ENCODE data around the gene GSK3B. TPM values are rescaled to one million over a fixed set of nuclear protein-coding genes. Genes with fewer than 3 reads are reported as not detected.

GSK3B gene
- total RNA-seq, 1 donor from 2014 or later: 88.6 TPM

GRCh38 chr3:119815716-119816115, 278.5 kb downstream of the GSK3B start:
- H3K27me3 ChIP-seq: no peaks in the 10 kb centered on the region
- H3K9ac ChIP-seq: no peak overlapping the region
- no peaks in the 10 kb centered on the region for H3K9me3 Mint-ChIP-seq
- TF ChIP-seq CTCF (IDR thresholded peaks at IDR 0.05) (no peak), EZH2 (IDR thresholded peaks at IDR 0.05) (no peak), EZH2phosphoT487 (IDR thresholded peaks at IDR 0.05) (no peak)
- H3K4me1 Mint-ChIP-seq: peaks cover 11% of the 10 kb centered on the region
- H3K27me3 Mint-ChIP-seq (ENCODE audit: insufficient read depth, low read depth): peaks cover 7% of the 10 kb centered on the region
- no peak overlapping the region for H3K27ac Mint-ChIP-seq
- no peak for DNase-seq (ENCODE audit: low spot score)
- H4K20me1 ChIP-seq (ENCODE audit: low read depth): no peaks in the 10 kb centered on the region
- H3K79me2 ChIP-seq (ENCODE audit: low read depth): no peaks in the 10 kb centered on the region
- no peak overlapping the region for H3K4me3 ChIP-seq
- no peaks in the 10 kb centered on the region for H3F3A ChIP-seq (ENCODE audit: low read depth)
- no peaks in the 10 kb centered on the region for H3K9me3 ChIP-seq (ENCODE audit: low read depth)
- H3K36me3 ChIP-seq: no peaks in the 10 kb centered on the region
- H3K4me2 ChIP-seq: no peak overlapping the region
- H3K4me3 Mint-ChIP-seq: no peak overlapping the region
- H3K36me3 Mint-ChIP-seq: no peaks in the 10 kb centered on the region
- no peak overlapping the region for H2AFZ ChIP-seq (replicated peaks)
- no peak overlapping the region for H3K27ac ChIP-seq
- H3K4me1 ChIP-seq: no peaks in the 10 kb centered on the region

DNA sequence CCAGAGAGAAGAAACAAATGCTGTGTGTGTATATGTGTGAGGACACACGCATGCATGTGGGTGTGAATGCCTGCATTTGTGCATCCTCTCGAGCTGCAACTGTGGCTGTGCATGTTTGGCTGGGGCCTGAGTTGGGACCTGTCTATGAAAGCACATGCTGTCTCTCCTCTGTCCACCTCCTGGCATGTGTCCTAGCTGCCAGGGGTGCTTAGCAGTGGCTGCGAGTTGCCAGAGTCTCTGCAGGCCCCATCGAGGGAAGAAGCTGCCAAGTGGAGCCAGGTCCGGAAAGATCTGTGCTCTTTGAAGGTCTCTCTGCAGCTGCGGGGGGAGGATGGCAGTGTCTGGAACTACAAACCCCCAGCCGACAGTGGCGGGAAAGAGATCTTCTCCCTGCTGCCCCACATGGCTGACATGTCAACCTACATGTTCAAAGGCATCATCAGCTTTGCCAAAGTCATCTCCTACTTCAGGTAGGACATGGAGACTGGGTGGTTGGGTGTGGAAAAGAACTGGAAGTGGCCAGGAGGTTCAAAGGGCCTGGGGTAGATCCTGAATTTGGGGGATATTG, 281.7 kb downstream of the GSK3B start:
- peaks cover 12% of the 10 kb centered on the region for H3K27me3 Mint-ChIP-seq (ENCODE audit: insufficient read depth, low read depth)
- H3K9me3 ChIP-seq (ENCODE audit: low read depth): no peaks in the 10 kb centered on the region

DNA sequence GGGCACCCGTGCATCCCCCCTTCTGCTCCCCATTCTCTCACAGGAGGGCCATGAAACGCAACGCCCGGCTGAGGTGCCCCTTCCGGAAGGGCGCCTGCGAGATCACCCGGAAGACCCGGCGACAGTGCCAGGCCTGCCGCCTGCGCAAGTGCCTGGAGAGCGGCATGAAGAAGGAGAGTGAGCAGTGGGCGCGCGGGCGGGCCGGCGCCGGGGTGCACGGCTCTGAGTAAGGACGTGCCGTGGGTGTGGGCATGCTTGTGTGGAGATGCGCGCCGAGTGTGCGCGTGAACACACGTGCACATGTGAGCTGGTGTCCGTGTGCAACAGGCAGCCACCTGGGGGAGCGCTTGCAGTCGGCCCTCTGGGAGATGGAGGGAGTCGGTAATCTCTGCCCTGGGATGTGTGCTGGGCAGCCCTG, 284.2 kb downstream of the GSK3B start:
- Histone ChIP-seq H4K20me1 (ENCODE audit: low read depth) (no peaks in the 10 kb centered on the region), H3K9ac (no peak overlapping the region), H3K4me2 (no peak overlapping the region), H3K4me1 (no peaks in the 10 kb centered on the region), H3K27ac (no peak overlapping the region), H3K27me3 (no peaks in the 10 kb centered on the region), H2AFZ (replicated peaks) (no peak overlapping the region), H3F3A (ENCODE audit: low read depth) (no peaks in the 10 kb centered on the region), H3K4me3 (no peak overlapping the region), H3K9me3 (ENCODE audit: low read depth) (no peaks in the 10 kb centered on the region), H3K36me3 (no peaks in the 10 kb centered on the region), H3K79me2 (ENCODE audit: low read depth) (no peaks in the 10 kb centered on the region)
- peaks cover 15% of the 10 kb centered on the region for H3K27me3 Mint-ChIP-seq (ENCODE audit: insufficient read depth, low read depth)
- H3K9me3 Mint-ChIP-seq: no peaks in the 10 kb centered on the region
- no peaks in the 10 kb centered on the region for H3K36me3 Mint-ChIP-seq
- no peak for DNase-seq (ENCODE audit: low spot score)
- TF ChIP-seq EZH2phosphoT487 (IDR thresholded peaks at IDR 0.05) (no peak), EZH2 (IDR thresholded peaks at IDR 0.05) (no peak), CTCF (IDR thresholded peaks at IDR 0.05) (no peak)
- peaks cover 4% of the 10 kb centered on the region for H3K4me1 Mint-ChIP-seq
- no peak overlapping the region for H3K4me3 Mint-ChIP-seq
- no peak overlapping the region for H3K27ac Mint-ChIP-seq

More for the DNA sequence above, 281.7 kb downstream of the GSK3B start:
- DNase-seq (ENCODE audit: low spot score): no peak
- H3K79me2 ChIP-seq (ENCODE audit: low read depth): no peaks in the 10 kb centered on the region
- no peak for TF ChIP-seq CTCF (IDR thresholded peaks at IDR 0.05)
- TF ChIP-seq EZH2phosphoT487 (IDR thresholded peaks at IDR 0.05): no peak
- no peak overlapping the region for H2AFZ ChIP-seq (replicated peaks)
- no peak overlapping the region for H3K4me2 ChIP-seq
- Mint-ChIP-seq H3K36me3 (no peaks in the 10 kb centered on the region), H3K4me1 (peaks cover 5% of the 10 kb centered on the region), H3K9me3 (no peaks in the 10 kb centered on the region), H3K27ac (no peak overlapping the region), H3K4me3 (no peak overlapping the region)
- H3K9ac ChIP-seq: no peak overlapping the region
- no peaks in the 10 kb centered on the region for H3K36me3 ChIP-seq
- H3K4me1 ChIP-seq: no peaks in the 10 kb centered on the region
- no peaks in the 10 kb centered on the region for H3K27me3 ChIP-seq
- H4K20me1 ChIP-seq (ENCODE audit: low read depth): no peaks in the 10 kb centered on the region
- no peak overlapping the region for H3K4me3 ChIP-seq
- H3F3A ChIP-seq (ENCODE audit: low read depth): no peaks in the 10 kb centered on the region
- H3K27ac ChIP-seq: no peak overlapping the region

Data from neural progenitor cell (in vitro differentiated cells).